ENCODE data around the gene CSTPP1.
"Not testable (repeated sequence)": the region's sequence is repeated elsewhere in the genome, so short reads cannot be mapped to it uniquely, and the experiment has no call there.

Gene CSTPP1

GRCh38 chr11:46992386-46992785 is 55.8 kb downstream of the CSTPP1 start:
- H3K9ac ChIP-seq (ENCODE audit: low read depth, low read length, poor library complexity); H4K91ac ChIP-seq (ENCODE audit: low read depth, low read length, poor library complexity); H3K4me1 ChIP-seq (ENCODE audit: control insufficient read depth in 2 of 2, insufficient read depth in 1 of 2, low read depth in 1 of 2, low read length in 2 of 2); H3K9me3 ChIP-seq (replicated peaks in 1 of 2; ENCODE audit: control insufficient read depth in 2 of 2, insufficient read depth in 1 of 2, low read depth in 1 of 2, low read length in 2 of 2); H3K4me3 ChIP-seq (ENCODE audit: low read length in 2 of 2); H3K27ac ChIP-seq (replicated peaks; ENCODE audit: low read length); H2BK15ac ChIP-seq (ENCODE audit: low read length); H3K18ac ChIP-seq (ENCODE audit: low read length); H2BK120ac ChIP-seq (ENCODE audit: low read depth, low read length); H2AFZ ChIP-seq (ENCODE audit: low read length); H2BK12ac ChIP-seq (ENCODE audit: low read length); H2BK5ac ChIP-seq (ENCODE audit: low read length); H2AK5ac ChIP-seq (ENCODE audit: low read depth, low read length); H3K23ac ChIP-seq (ENCODE audit: low read depth, low read length, poor library complexity); H3K14ac ChIP-seq (ENCODE audit: low read length); H4K8ac ChIP-seq (ENCODE audit: low read depth, low read length); DNase-seq (ENCODE audit: low spot score); H3K4me2 ChIP-seq (ENCODE audit: insufficient read depth, low read length, poor library complexity, severe bottlenecking); H3K4ac ChIP-seq (ENCODE audit: low read length); H3K27me3 ChIP-seq (ENCODE audit: control insufficient read depth in 3 of 3, insufficient read depth in 3 of 3, low read depth in 1 of 3, low read length in 3 of 3); H3K79me1 ChIP-seq (ENCODE audit: low read depth, low read length): not testable (repeated sequence)
- WGBS, 2 donors (ENCODE audit: extremely low coverage in 2 of 2, insufficient read length in 2 of 2, insufficient replicate concordance in 1 of 2) = no CpG with 5 or more reads among the region's 2 CpGs
- peaks cover 0 to 24% of the 10 kb centered on the region in 2 donors for H3K36me3 ChIP-seq (replicated peaks in 1 of 2; ENCODE audit: control insufficient read depth in 2 of 2, insufficient read depth in 2 of 2, low read length in 2 of 2)

GRCh38 chr11:46997796-46998195 is 61.2 kb downstream of the CSTPP1 start:
- WGBS, 2 donors (ENCODE audit: extremely low coverage in 2 of 2, insufficient read length in 2 of 2, insufficient replicate concordance in 1 of 2) = no CpG with 5 or more reads among the region's 14 CpGs
- not testable (repeated sequence) for H3K18ac ChIP-seq (ENCODE audit: low read length); H2AK5ac ChIP-seq (ENCODE audit: low read depth, low read length); H3K4ac ChIP-seq (ENCODE audit: low read length); H2AFZ ChIP-seq (ENCODE audit: low read length); H3K14ac ChIP-seq (ENCODE audit: low read length); H3K9ac ChIP-seq (ENCODE audit: low read depth, low read length, poor library complexity); H4K91ac ChIP-seq (ENCODE audit: low read depth, low read length, poor library complexity); H3K27me3 ChIP-seq (ENCODE audit: control insufficient read depth in 3 of 3, insufficient read depth in 3 of 3, low read depth in 1 of 3, low read length in 3 of 3); H2BK15ac ChIP-seq (ENCODE audit: low read length); H3K4me2 ChIP-seq (ENCODE audit: insufficient read depth, low read length, poor library complexity, severe bottlenecking); H3K4me3 ChIP-seq (ENCODE audit: low read length in 2 of 2); H4K8ac ChIP-seq (ENCODE audit: low read depth, low read length); H2BK120ac ChIP-seq (ENCODE audit: low read depth, low read length); H2BK5ac ChIP-seq (ENCODE audit: low read length); DNase-seq (ENCODE audit: low spot score); H3K23ac ChIP-seq (ENCODE audit: low read depth, low read length, poor library complexity); H3K36me3 ChIP-seq (replicated peaks in 1 of 2; ENCODE audit: control insufficient read depth in 2 of 2, insufficient read depth in 2 of 2, low read length in 2 of 2); H3K9me3 ChIP-seq (replicated peaks in 1 of 2; ENCODE audit: control insufficient read depth in 2 of 2, insufficient read depth in 1 of 2, low read depth in 1 of 2, low read length in 2 of 2); H3K27ac ChIP-seq (replicated peaks; ENCODE audit: low read length); H2BK12ac ChIP-seq (ENCODE audit: low read length); H3K79me1 ChIP-seq (ENCODE audit: low read depth, low read length)
- H3K4me1 ChIP-seq (ENCODE audit: control insufficient read depth in 2 of 2, insufficient read depth in 1 of 2, low read depth in 1 of 2, low read length in 2 of 2) = peaks cover 2 to 11% of the 10 kb centered on the region in 2 donors

GRCh38 chr11:46999217-46999616 is 62.7 kb downstream of the CSTPP1 start:
- Histone ChIP-seq H3K18ac (ENCODE audit: low read length) (no peak overlapping the region), H4K8ac (ENCODE audit: low read depth, low read length) (no peak overlapping the region), H3K4me3 (ENCODE audit: low read length in 2 of 2) (no peak overlapping the region), H3K9me3 (replicated peaks in 1 of 2; ENCODE audit: control insufficient read depth in 2 of 2, insufficient read depth in 1 of 2, low read depth in 1 of 2, low read length in 2 of 2) (no peaks in the 10 kb centered on the region), H3K36me3 (replicated peaks in 1 of 2; ENCODE audit: control insufficient read depth in 2 of 2, insufficient read depth in 2 of 2, low read length in 2 of 2) (peaks cover 0 to 5% of the 10 kb centered on the region in 2 donors), H4K91ac (ENCODE audit: low read depth, low read length, poor library complexity) (no peak overlapping the region), H3K9ac (ENCODE audit: low read depth, low read length, poor library complexity) (no peak overlapping the region), H3K4ac (ENCODE audit: low read length) (no peak overlapping the region), H3K27me3 (ENCODE audit: control insufficient read depth in 3 of 3, insufficient read depth in 3 of 3, low read depth in 1 of 3, low read length in 3 of 3) (no peaks in the 10 kb centered on the region), H2AFZ (ENCODE audit: low read length) (no peak overlapping the region), H3K23ac (ENCODE audit: low read depth, low read length, poor library complexity) (no peak overlapping the region), H2BK15ac (ENCODE audit: low read length) (no peak overlapping the region), H2BK5ac (ENCODE audit: low read length) (no peak overlapping the region), H2BK12ac (ENCODE audit: low read length) (no peak overlapping the region), H3K79me1 (ENCODE audit: low read depth, low read length) (no peaks in the 10 kb centered on the region), H3K27ac (replicated peaks; ENCODE audit: low read length) (no peak overlapping the region), H3K4me2 (ENCODE audit: insufficient read depth, low read length, poor library complexity, severe bottlenecking) (no peak overlapping the region), H2BK120ac (ENCODE audit: low read depth, low read length) (no peak overlapping the region), H3K14ac (ENCODE audit: low read length) (no peak overlapping the region), H3K4me1 (ENCODE audit: control insufficient read depth in 2 of 2, insufficient read depth in 1 of 2, low read depth in 1 of 2, low read length in 2 of 2) (peaks cover 2 to 14% of the 10 kb centered on the region in 2 donors), H2AK5ac (ENCODE audit: low read depth, low read length) (no peak overlapping the region)
- DNase-seq (ENCODE audit: low spot score) = no peak

GRCh38 chr11:47000033-47000432 is 63.5 kb downstream of the CSTPP1 start:
- Histone ChIP-seq H4K8ac (ENCODE audit: low read depth, low read length) (no peak overlapping the region), H3K4me2 (ENCODE audit: insufficient read depth, low read length, poor library complexity, severe bottlenecking) (no peak overlapping the region), H3K4me1 (ENCODE audit: control insufficient read depth in 2 of 2, insufficient read depth in 1 of 2, low read depth in 1 of 2, low read length in 2 of 2) (peaks cover 2 to 20% of the 10 kb centered on the region in 2 donors), H4K91ac (ENCODE audit: low read depth, low read length, poor library complexity) (no peak overlapping the region), H2AFZ (ENCODE audit: low read length) (no peak overlapping the region), H3K23ac (ENCODE audit: low read depth, low read length, poor library complexity) (no peak overlapping the region), H3K27ac (replicated peaks; ENCODE audit: low read length) (no peak overlapping the region), H2AK5ac (ENCODE audit: low read depth, low read length) (no peak overlapping the region), H2BK12ac (ENCODE audit: low read length) (no peak overlapping the region), H2BK15ac (ENCODE audit: low read length) (no peak overlapping the region), H3K14ac (ENCODE audit: low read length) (no peak overlapping the region), H3K79me1 (ENCODE audit: low read depth, low read length) (peaks cover 1% of the 10 kb centered on the region), H3K9me3 (replicated peaks in 1 of 2; ENCODE audit: control insufficient read depth in 2 of 2, insufficient read depth in 1 of 2, low read depth in 1 of 2, low read length in 2 of 2) (no peaks in the 10 kb centered on the region), H2BK5ac (ENCODE audit: low read length) (no peak overlapping the region), H3K9ac (ENCODE audit: low read depth, low read length, poor library complexity) (no peak overlapping the region), H2BK120ac (ENCODE audit: low read depth, low read length) (no peak overlapping the region), H3K18ac (ENCODE audit: low read length) (no peak overlapping the region), H3K4me3 (ENCODE audit: low read length in 2 of 2) (no peak overlapping the region), H3K27me3 (ENCODE audit: control insufficient read depth in 3 of 3, insufficient read depth in 3 of 3, low read depth in 1 of 3, low read length in 3 of 3) (no peaks in the 10 kb centered on the region), H3K36me3 (replicated peaks in 1 of 2; ENCODE audit: control insufficient read depth in 2 of 2, insufficient read depth in 2 of 2, low read length in 2 of 2) (peaks cover 0 to 5% of the 10 kb centered on the region in 2 donors), H3K4ac (ENCODE audit: low read length) (no peak overlapping the region)
- WGBS, 2 donors (ENCODE audit: extremely low coverage in 2 of 2, insufficient read length in 2 of 2, insufficient replicate concordance in 1 of 2) = no CpG with 5 or more reads among the region's 2 CpGs
- DNase-seq (ENCODE audit: low spot score) = no peak

Measured in neuronal stem cell (in vitro differentiated cells).